H1 (cell line): ENCODE data around the gene GDF2. TPM values are rescaled to one million over a fixed set of nuclear protein-coding genes. Genes with fewer than 3 reads are reported as not detected.

Experiments used
- CTCF ChIA-PET: fragments of 300-600 bp; sonication (Branson Sonifier 250); formaldehyde crosslinking; loops from one replicate; lab custom pipeline; 2021; ENCODE audit not compliant: partially characterized antibody; lab: Charles Lee
- POLR2A ChIA-PET: fragments of 300-600 bp; sonication (Branson Sonifier 250); formaldehyde crosslinking; loops from one replicate; lab custom pipeline; 2021; ENCODE audit warnings: inconsistent platforms; ENCODE audit not compliant: partially characterized antibody; lab: Charles Lee
- DNase-seq, 2 experiments: peaks; one replicate each; pipeline versions ENCODE4 v3.0.0 to v3.0.0-alpha.2; 2010 to 2022; ENCODE audit warnings: low spot score in 2 of 2, low read depth in 1 of 2, mixed read lengths in 1 of 2
- FAIRE-seq: peaks from 2 replicates; lab custom pipeline; 2011; peaks lifted over from hg19 to GRCh38; lab: Jason Lieb, UNC
- H2AFZ ChIP-seq: 2 replicates; pipeline ENCODE4 v1.8.1; 2012; ENCODE audit warnings: low read length, inconsistent platforms
- H2AK5ac ChIP-seq: 2 replicates; pipeline ENCODE4 v1.6.1; 2013; ENCODE audit warnings: low read depth, low read length
- H2BK120ac ChIP-seq: replicated peaks from 2 replicates; pipeline ENCODE3; 2013; ENCODE audit warnings: low read depth, low read length, inconsistent platforms
- H2BK12ac ChIP-seq: 2 replicates; pipeline ENCODE4 v1.6.1; 2013; ENCODE audit warnings: low read depth, low read length
- H2BK15ac ChIP-seq: 2 replicates; pipeline ENCODE4 v1.6.1; 2013; ENCODE audit warnings: low read length
- H2BK20ac ChIP-seq: 2 replicates; pipeline ENCODE4 v1.6.1; 2013; ENCODE audit warnings: low read length
- H2BK5ac ChIP-seq: 2 replicates; pipeline ENCODE4 v1.6.1; 2013; ENCODE audit warnings: low read depth, low read length
- H3K14ac ChIP-seq: 2 replicates; pipeline ENCODE4 v1.6.1; 2013; ENCODE audit warnings: inconsistent platforms; ENCODE audit not compliant: insufficient read length
- H3K18ac ChIP-seq: 2 replicates; pipeline ENCODE4 v1.6.1; 2013; ENCODE audit warnings: low read length; ENCODE audit errors: extremely low read depth
- H3K23ac ChIP-seq: 2 replicates; pipeline ENCODE4 v1.6.1; 2013; ENCODE audit warnings: inconsistent platforms; ENCODE audit not compliant: insufficient read length
- H3K23me2 ChIP-seq: 2 replicates; pipeline ENCODE4 v1.6.1; 2013; ENCODE audit warnings: low read depth, low read length
- H3K27ac ChIP-seq: 2 replicates; pipeline ENCODE4 v1.6.1; 2011; ENCODE audit warnings: low read depth, low read length, inconsistent platforms
- H3K27me3 ChIP-seq, 4 experiments: replicated peaks in 1 of 4; 1 replicate in 1 of 4; 2 replicates in 3 of 4; pipeline versions ENCODE4 v1.6.1 to v1.8.1; 2011 to 2013; ENCODE audit warnings: low read length in 3 of 4, mild to moderate bottlenecking in 3 of 4, inconsistent platforms in 2 of 4, mixed read lengths in 2 of 4, moderate library complexity in 1 of 4; ENCODE audit not compliant: control insufficient read depth in 3 of 4, insufficient read depth in 3 of 4; ENCODE audit errors: extremely low read depth in 1 of 4
- H3K36me3 ChIP-seq, 4 experiments: 2 replicates each; pipeline versions ENCODE4 v1.6.1 to v1.8.1; 2011 to 2013; ENCODE audit warnings: mild to moderate bottlenecking in 4 of 4, low read length in 3 of 4, moderate library complexity in 2 of 4, control low read depth in 1 of 4, inconsistent platforms in 1 of 4; ENCODE audit not compliant: insufficient read depth in 4 of 4, control insufficient read depth in 2 of 4
- H3K4ac ChIP-seq: replicated peaks from 2 replicates; pipeline ENCODE3; 2013; ENCODE audit warnings: low read length, low read depth, mixed read lengths, inconsistent platforms; ENCODE audit not compliant: insufficient read length
- H3K4me1 ChIP-seq, 4 experiments: replicated peaks in 1 of 4; 1 replicate in 1 of 4; 2 replicates in 3 of 4; pipeline versions ENCODE4 v1.6.1 to v1.8.1; 2011 to 2013; ENCODE audit warnings: low read length in 3 of 4, inconsistent platforms in 2 of 4, mixed read lengths in 1 of 4; ENCODE audit not compliant: insufficient read depth in 4 of 4, control insufficient read depth in 3 of 4
- H3K4me2 ChIP-seq, 2 experiments: 2 replicates each; pipeline versions ENCODE4 v1.6.1 to v1.8.1; 2011 to 2013; ENCODE audit warnings: low read depth in 2 of 2, low read length in 2 of 2, control low read depth in 1 of 2, inconsistent platforms in 1 of 2, mild to moderate bottlenecking in 1 of 2; ENCODE audit not compliant: insufficient read depth in 1 of 2
- H3K4me3 ChIP-seq, 4 experiments: fragments of 200-600, 300-600 bp in 1 of 4; sonication (generic), shearing (Covaris generic), sonication (Bioruptor Twin) in 1 of 4; 2 replicates each; pipeline versions ENCODE4 v1.5.1 to v1.8.1; 2011 to 2016; ENCODE audit warnings: low read length in 4 of 4, low read depth in 3 of 4, control low read depth in 2 of 4, inconsistent platforms in 2 of 4, mild to moderate bottlenecking in 2 of 4, mixed read lengths in 1 of 4, moderate library complexity in 1 of 4; ENCODE audit not compliant: insufficient read depth in 2 of 4; ENCODE audit errors: extremely low read depth in 1 of 4
- H3K56ac ChIP-seq: replicated peaks from 2 replicates; pipeline ENCODE3; 2013; ENCODE audit warnings: low read depth, mild to moderate bottlenecking, mixed read lengths, low read length, inconsistent platforms; ENCODE audit not compliant: insufficient read length
- H3K79me1 ChIP-seq: 2 replicates; pipeline ENCODE4 v1.6.1; 2013; ENCODE audit warnings: low read depth, low read length, control low read depth
- H3K79me2 ChIP-seq, 2 experiments: 2 replicates each; pipeline versions ENCODE4 v1.6.1 to v1.8.1; 2012 to 2013; ENCODE audit warnings: low read length in 2 of 2, mild to moderate bottlenecking in 2 of 2, inconsistent platforms in 1 of 2; ENCODE audit not compliant: insufficient read depth in 2 of 2, control insufficient read depth in 1 of 2
- H3K9ac ChIP-seq, 4 experiments: replicated peaks in 1 of 4; 1 replicate in 1 of 4; 2 replicates in 3 of 4; pipeline versions ENCODE4 v1.6.1 to v1.8.1; 2011 to 2013; ENCODE audit warnings: low read depth in 3 of 4, low read length in 3 of 4, control low read depth in 2 of 4, mild to moderate bottlenecking in 2 of 4, moderate library complexity in 2 of 4, inconsistent platforms in 1 of 4; ENCODE audit errors: extremely low read depth in 1 of 4
- H3K9me3 ChIP-seq, 2 experiments: 2 replicates each; pipeline versions ENCODE4 v1.6.1 to v1.8.1; 2012 to 2013; ENCODE audit warnings: mild to moderate bottlenecking in 2 of 2, moderate library complexity in 2 of 2, control low read depth in 1 of 2, inconsistent platforms in 1 of 2, low read depth in 1 of 2, low read length in 1 of 2, mixed read lengths in 1 of 2; ENCODE audit not compliant: insufficient read depth in 2 of 2
- H4K20me1 ChIP-seq, 2 experiments: replicated peaks in 1 of 2; 2 replicates each; pipeline versions ENCODE3 to v1.8.1; 2011 to 2013; ENCODE audit warnings: inconsistent platforms in 2 of 2, low read length in 2 of 2, mild to moderate bottlenecking in 1 of 2; ENCODE audit not compliant: insufficient read depth in 2 of 2, control insufficient read depth in 1 of 2
- H4K5ac ChIP-seq: 2 replicates; pipeline ENCODE4 v1.6.1; 2013; ENCODE audit warnings: low read length, low read depth, mixed read lengths, inconsistent platforms; ENCODE audit not compliant: insufficient read length
- H4K8ac ChIP-seq: 2 replicates; pipeline ENCODE4 v1.8.0; 2013; ENCODE audit warnings: mild to moderate bottlenecking, moderate library complexity, low read length, inconsistent platforms; ENCODE audit not compliant: insufficient read depth; ENCODE audit errors: extremely low read depth
- H4K91ac ChIP-seq: replicated peaks from 2 replicates; pipeline ENCODE3; 2013; ENCODE audit warnings: low read length, mixed read lengths, inconsistent platforms; ENCODE audit not compliant: insufficient read length
- ATF2 ChIP-seq: IDR thresholded peaks from 2 replicates; pipeline ENCODE4 v1.6.1; 2012; ENCODE audit warnings: low read length, inconsistent platforms
- CREB1 ChIP-seq: IDR thresholded peaks from 2 replicates; pipeline ENCODE4 v1.6.1; 2012; ENCODE audit warnings: inconsistent platforms
- CTBP2 ChIP-seq: IDR thresholded peaks from 2 replicates; pipeline ENCODE4 v1.7.0; 2011; ENCODE audit warnings: borderline replicate concordance, mild to moderate bottlenecking, moderate library complexity, mixed read lengths, low read length; ENCODE audit not compliant: insufficient read depth, insufficient read length
- GABPA ChIP-seq: IDR thresholded peaks from 2 replicates; pipeline ENCODE4 v1.6.1; 2011; ENCODE audit warnings: mild to moderate bottlenecking, low read length, moderate library complexity, borderline replicate concordance; ENCODE audit not compliant: insufficient read depth
- JUN ChIP-seq: IDR thresholded peaks from 2 replicates; pipeline ENCODE4 v1.6.1; 2011; ENCODE audit warnings: low read depth, mild to moderate bottlenecking, improper control_type of control experiment, low read length
- RBBP5 ChIP-seq: IDR thresholded peaks from 2 replicates; pipeline ENCODE4 v1.7.1; 2012; ENCODE audit warnings: low read depth, mild to moderate bottlenecking, inconsistent platforms, low read length, moderate library complexity, borderline replicate concordance
- SAP30 ChIP-seq: fragments of 300-600 bp; sonication (generic); IDR thresholded peaks from 2 replicates; pipeline ENCODE4 v1.7.1; 2012; ENCODE audit warnings: low read length, moderate library complexity, mild to moderate bottlenecking, inconsistent platforms; ENCODE audit not compliant: insufficient read depth, insufficient replicate concordance
- SIX5 ChIP-seq: IDR thresholded peaks from 2 replicates; pipeline ENCODE4 v1.6.1; 2011; ENCODE audit warnings: mild to moderate bottlenecking, low read depth, low read length
- SP1 ChIP-seq: IDR thresholded peaks from 2 replicates; pipeline ENCODE4 v1.6.1; 2011; ENCODE audit warnings: low read depth, low read length
- SRF ChIP-seq: IDR thresholded peaks from 2 replicates; pipeline ENCODE4 v1.6.1; 2011; ENCODE audit warnings: mild to moderate bottlenecking, low read depth, low read length, moderate library complexity
- TBP ChIP-seq: IDR thresholded peaks from 2 replicates; pipeline ENCODE4 v1.6.1; 2011; ENCODE audit warnings: low read depth, low read length, improper control_type of control experiment
- USF2 ChIP-seq: IDR thresholded peaks from 2 replicates; pipeline ENCODE4 v1.6.1; 2011; ENCODE audit warnings: low read length, improper control_type of control experiment
- WGBS, 2 experiments: shearing (Covaris generic) in 1 of 2; methylation state at CpG; one replicate each; pipeline versions ENCODE4 v1.1.6 to v1.1.7; 2013 to 2015; ENCODE audit warnings: low lambda C conversion rate in 2 of 2, mixed read lengths in 2 of 2, inconsistent platforms in 1 of 2, low coverage in 1 of 2, missing lambda C conversion rate in 1 of 2; ENCODE audit not compliant: insufficient replicate concordance in 2 of 2, insufficient coverage in 1 of 2, insufficient read length in 1 of 2; ENCODE audit errors: extremely low coverage in 1 of 2, missing lambda C conversion rate in 1 of 2; 5-methylcytosine and 5-hydroxymethylcytosine counted together
- polyA plus RNA-seq, 7 experiments: library from polyadenylated mRNA; depleted of rRNA in 3 of 7; stranded (reverse) in 5 of 7; unstranded in 2 of 7; fragments of >200 nt in 5 of 7; fragments of 200-250 nt in 2 of 7; gene quantifications; 1 replicate in 5 of 7; 2 replicates in 1 of 7; 4 replicates in 1 of 7; pipeline versions ENCODE4 v1.2.1 to v1.2.3, GENCODE V29; 2011 to 2013; ENCODE audit warnings: missing spikeins in 2 of 7, mixed read lengths in 2 of 7
- total RNA-seq: library from RNA; stranded (reverse); fragmentation: NEBNext Ultra II Directional; extraction: Animal tissue kit (Norgen Biotek cat#: 25700); gene quantifications from 2 replicates; pipeline ENCODE4 v1.2.1, GENCODE V29; 2021

GDF2 gene
- total and polyA plus RNA-seq, 2 of the 8 experiments (the other 6 are each of a cell fraction or from before 2014, with no cell fraction given) = not detected

DNA sequence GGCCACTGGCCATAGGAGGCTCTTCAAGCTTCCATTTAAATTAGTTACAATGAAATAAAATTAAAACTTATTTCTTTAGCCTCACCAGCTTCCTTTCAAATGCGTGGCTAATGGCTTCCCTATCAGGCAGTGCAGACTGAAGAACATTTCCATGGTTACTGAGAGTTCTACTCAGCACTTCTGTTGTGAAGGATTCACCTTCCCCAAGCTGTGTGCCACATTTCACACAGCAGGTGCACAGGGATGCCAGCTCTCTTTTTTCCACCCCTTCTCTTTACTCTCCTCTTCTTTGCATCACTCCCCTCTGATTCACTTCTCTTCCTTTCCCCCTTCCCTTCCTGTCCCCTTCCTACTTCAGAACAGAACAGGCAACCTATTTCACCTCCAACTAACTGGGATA, 833 bp downstream of the GDF2 start:
- H3K23ac ChIP-seq = no peak overlapping the region
- H2BK20ac ChIP-seq = no peak overlapping the region
- no peak overlapping the region for H4K5ac ChIP-seq
- no peak overlapping the region for H4K8ac ChIP-seq
- H3K9me3 ChIP-seq = no peaks in the 10 kb centered on the region
- no peak overlapping the region for H3K14ac ChIP-seq
- H3K9ac ChIP-seq = no peak overlapping the region
- CTCF ChIA-PET = interaction anchor here (1.0 to 2.5 kb wide), 8 partner anchors 15 to 298 kb away, joined by 3 to 11 read pairs (median 4); no protein-coding TSS in a partner anchor
- no peak overlapping the region for H3K4me2 ChIP-seq
- H2AFZ ChIP-seq = no peak overlapping the region
- no peak overlapping the region for H2BK120ac ChIP-seq
- no peaks in the 10 kb centered on the region for H3K23me2 ChIP-seq
- FAIRE-seq (no peak), DNase-seq (no peak)
- POLR2A ChIA-PET = no interaction called here
- no peak overlapping the region for H3K27ac ChIP-seq
- no peak overlapping the region for H2BK12ac ChIP-seq
- H3K18ac ChIP-seq = no peak overlapping the region
- no peak overlapping the region for H3K4me3 ChIP-seq
- H3K27me3 ChIP-seq = no peaks in the 10 kb centered on the region; a peak in 2 of 7 replicates
- no peak overlapping the region for H4K91ac ChIP-seq
- peaks cover 0 to 4% of the 10 kb centered on the region in 2 experiments for H4K20me1 ChIP-seq
- H3K79me1 ChIP-seq = no peaks in the 10 kb centered on the region
- 67% methylated on average over 1 of the region's 1 CpG; no CpG with 5 or more reads in 1 of the 2 experiments for WGBS, 2 experiments
- H3K36me3 ChIP-seq = no peaks in the 10 kb centered on the region; a peak in 1 of 8 replicates
- H3K79me2 ChIP-seq = no peaks in the 10 kb centered on the region
- no peaks in the 10 kb centered on the region for H3K4me1 ChIP-seq
- H2AK5ac ChIP-seq = no peak overlapping the region
- no peak overlapping the region for H3K56ac ChIP-seq
- H2BK15ac ChIP-seq = no peak overlapping the region
- no peak overlapping the region for H3K4ac ChIP-seq
- no peak overlapping the region for H2BK5ac ChIP-seq
- TF ChIP-seq ATF2 (no peak), TBP (no peak), USF2 (no peak), CTBP2 (no peak), SIX5 (no peak), SAP30 (no peak), JUN (no peak), GABPA (no peak), CREB1 (no peak), SP1 (no peak), RBBP5 (no peak), SRF (no peak)
